SK-N-SH treated with all-trans-retinoic acid at 6 μM for 48 hours (cell line): ENCODE data around the gene MYO5C.

ENCODE experiments used
- ARNTL ChIP-seq: fragments of 450-650 bp; formaldehyde crosslinking; IDR thresholded peaks from 2 replicates; pipeline ENCODE4 v1.5.0; 2020; ENCODE audit warnings: low read depth, mild to moderate bottlenecking, moderate library complexity, borderline replicate concordance
- RARB ChIP-seq: fragments of 250-450 bp; sonication (Bioruptor Pico); IDR thresholded peaks from 2 replicates; pipeline ENCODE4 v1.8.0; 2021; ENCODE audit warnings: mild to moderate bottlenecking, moderate library complexity
- TOX ChIP-seq: fragments of 250-450 bp; sonication (Bioruptor Pico); IDR thresholded peaks from 2 replicates; pipeline ENCODE4 v1.8.0; 2021; ENCODE audit warnings: mild to moderate bottlenecking, moderate library complexity, borderline replicate concordance
- TF ChIP-seq, protein P1 (sequence below): fragments of 250-450 bp; sonication (Bioruptor Pico); IDR thresholded peaks from 2 replicates; pipeline ENCODE4 v1.8.0; 2020; ENCODE audit warnings: mild to moderate bottlenecking, moderate library complexity, borderline replicate concordance
- TF ChIP-seq, protein P2 (sequence below): fragments of 250-450 bp; sonication (Bioruptor Pico); IDR thresholded peaks from 2 replicates; pipeline ENCODE4 v1.5.1; 2020; ENCODE audit warnings: low read depth, mild to moderate bottlenecking, moderate library complexity

DNA sequence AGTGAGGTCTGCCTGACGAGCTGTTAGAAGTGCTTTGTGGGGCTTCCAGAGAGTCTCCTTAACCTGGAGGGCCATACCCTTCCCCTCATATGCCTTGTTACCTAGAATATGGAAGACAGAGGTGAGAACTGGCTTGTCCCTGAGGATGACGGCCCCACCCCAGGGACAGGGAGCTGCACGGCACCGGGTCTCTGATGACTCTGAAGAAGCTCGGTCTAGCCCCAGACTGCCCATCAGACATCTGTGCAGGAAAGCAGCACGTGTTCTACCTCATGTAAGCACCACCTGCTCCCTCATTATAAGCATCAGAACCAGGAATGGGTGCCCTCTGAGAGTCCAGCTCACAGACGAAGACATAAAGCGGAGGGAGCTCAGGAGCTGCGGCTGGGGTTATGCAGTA, 18.0 kb downstream of the MYO5C start:
- TF ChIP-seq, protein P1, sequence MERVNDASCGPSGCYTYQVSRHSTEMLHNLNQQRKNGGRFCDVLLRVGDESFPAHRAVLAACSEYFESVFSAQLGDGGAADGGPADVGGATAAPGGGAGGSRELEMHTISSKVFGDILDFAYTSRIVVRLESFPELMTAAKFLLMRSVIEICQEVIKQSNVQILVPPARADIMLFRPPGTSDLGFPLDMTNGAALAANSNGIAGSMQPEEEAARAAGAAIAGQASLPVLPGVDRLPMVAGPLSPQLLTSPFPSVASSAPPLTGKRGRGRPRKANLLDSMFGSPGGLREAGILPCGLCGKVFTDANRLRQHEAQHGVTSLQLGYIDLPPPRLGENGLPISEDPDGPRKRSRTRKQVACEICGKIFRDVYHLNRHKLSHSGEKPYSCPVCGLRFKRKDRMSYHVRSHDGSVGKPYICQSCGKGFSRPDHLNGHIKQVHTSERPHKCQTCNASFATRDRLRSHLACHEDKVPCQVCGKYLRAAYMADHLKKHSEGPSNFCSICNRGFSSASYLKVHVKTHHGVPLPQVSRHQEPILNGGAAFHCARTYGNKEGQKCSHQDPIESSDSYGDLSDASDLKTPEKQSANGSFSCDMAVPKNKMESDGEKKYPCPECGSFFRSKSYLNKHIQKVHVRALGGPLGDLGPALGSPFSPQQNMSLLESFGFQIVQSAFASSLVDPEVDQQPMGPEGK = no peak
- TF ChIP-seq, protein P2, sequence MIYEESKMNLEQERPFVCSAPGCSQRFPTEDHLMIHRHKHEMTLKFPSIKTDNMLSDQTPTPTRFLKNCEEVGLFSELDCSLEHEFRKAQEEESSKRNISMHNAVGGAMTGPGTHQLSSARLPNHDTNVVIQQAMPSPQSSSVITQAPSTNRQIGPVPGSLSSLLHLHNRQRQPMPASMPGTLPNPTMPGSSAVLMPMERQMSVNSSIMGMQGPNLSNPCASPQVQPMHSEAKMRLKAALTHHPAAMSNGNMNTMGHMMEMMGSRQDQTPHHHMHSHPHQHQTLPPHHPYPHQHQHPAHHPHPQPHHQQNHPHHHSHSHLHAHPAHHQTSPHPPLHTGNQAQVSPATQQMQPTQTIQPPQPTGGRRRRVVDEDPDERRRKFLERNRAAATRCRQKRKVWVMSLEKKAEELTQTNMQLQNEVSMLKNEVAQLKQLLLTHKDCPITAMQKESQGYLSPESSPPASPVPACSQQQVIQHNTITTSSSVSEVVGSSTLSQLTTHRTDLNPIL (CRISPR knock-in tag) = no peak
- no peak for TF ChIP-seq RARB (CRISPR knock-in tag)
- no peak for TF ChIP-seq ARNTL
- no peak for TF ChIP-seq TOX (CRISPR knock-in tag)
